Myocyte (in vitro differentiated cells): ENCODE data around the gene ZNF593OS. TPM values are rescaled to one million over a fixed set of nuclear protein-coding genes. Genes with fewer than 3 reads are reported as not detected.
A peak's percentile ranks its signal among the peaks of the same experiment; 100 is the strongest.

Experiments
- DNase-seq: peaks from one replicate; pipeline ENCODE4 v3.0.0-alpha.2; 2012; ENCODE audit warnings: low read depth
- polyA plus RNA-seq: library from polyadenylated mRNA; unstranded; fragments of >200 nt; gene quantifications from one replicate; pipeline ENCODE4 v1.2.1, GENCODE V29; 2012; ENCODE audit warnings: missing spikeins
- total RNA-seq: library from RNA; depleted of rRNA; stranded (reverse); fragments of >200 nt; gene quantifications from 2 replicates; pipeline ENCODE4 v1.2.3, GENCODE V29; 2014

The ZNF593OS gene
- not detected in 2 replicates for total RNA-seq
- 0.53 TPM for polyA plus RNA-seq

DNA sequence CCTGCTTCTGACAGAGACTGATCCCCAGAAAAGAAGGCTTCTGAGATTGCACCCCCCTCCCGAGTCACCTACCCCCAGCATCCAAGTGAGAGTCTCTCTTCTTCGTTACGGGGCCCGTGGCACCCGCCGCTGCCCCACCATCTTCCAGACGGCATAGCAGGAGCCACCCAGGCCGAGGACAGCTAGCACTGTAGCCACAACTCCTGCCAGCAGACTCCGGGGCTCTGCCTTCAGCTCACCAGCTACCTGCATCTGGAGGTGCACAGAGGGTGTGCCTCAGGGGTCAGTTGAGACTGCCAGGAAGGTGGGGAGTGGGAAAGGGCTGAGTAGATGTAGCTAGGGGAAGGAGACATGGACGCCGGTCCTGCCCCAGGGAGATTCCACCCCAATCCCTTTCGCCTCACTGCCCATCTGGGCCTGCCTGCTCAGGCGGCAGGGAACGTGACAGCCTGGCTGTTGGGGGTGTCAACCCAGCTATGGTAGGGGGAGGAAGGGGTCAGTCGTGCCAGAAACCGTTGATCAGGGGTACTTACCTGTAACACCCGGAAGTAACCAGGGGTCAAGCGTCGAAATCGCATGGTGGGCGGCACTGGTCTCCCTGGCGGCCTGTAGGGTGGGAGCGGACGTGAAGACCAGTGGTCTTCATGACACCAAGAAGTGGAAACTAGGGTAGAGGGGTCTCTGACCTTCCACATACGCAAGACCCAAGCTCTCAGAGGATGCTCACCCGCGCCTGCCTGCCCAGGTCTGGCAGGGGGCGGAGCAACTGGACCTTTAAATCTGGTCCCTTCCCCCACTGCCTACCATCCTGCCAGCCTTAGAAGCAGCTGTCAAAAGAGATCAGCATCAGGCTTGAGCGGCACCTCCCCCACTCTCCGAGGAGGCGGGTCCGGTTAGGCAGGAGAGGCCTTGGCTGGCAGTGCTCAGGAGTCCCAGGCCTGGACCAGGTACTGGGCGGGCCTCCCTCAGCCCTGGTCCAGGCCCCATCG is at the start of gene ZNF593OS:
ZNF593OS (minus strand) TSS at position 749 of the 989 bp plus-strand sequence; CDS start at position 578, 171 bp downstream.
- no peak for DNase-seq

DNA sequence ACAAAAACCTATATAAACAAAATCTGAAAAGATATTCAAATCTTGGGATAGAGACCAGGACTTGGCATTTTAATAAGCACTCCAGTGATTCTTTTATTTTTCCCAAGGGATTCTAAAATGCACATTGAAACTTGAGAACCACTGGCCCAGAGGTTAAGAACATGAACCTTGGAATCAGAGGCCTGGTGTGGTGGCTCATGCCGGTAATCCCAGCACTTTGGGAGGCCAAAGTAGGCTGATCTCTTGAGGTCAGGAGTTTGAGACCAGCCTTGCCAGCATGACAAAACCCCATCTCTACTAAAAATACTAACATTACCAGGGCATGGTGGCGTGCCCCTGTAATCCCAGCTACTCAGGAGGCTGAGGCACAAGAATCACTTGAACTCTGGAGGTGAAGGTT is 49.5 kb upstream of the ZNF593OS start:
- peak; percentile 4 for DNase-seq

DNA sequence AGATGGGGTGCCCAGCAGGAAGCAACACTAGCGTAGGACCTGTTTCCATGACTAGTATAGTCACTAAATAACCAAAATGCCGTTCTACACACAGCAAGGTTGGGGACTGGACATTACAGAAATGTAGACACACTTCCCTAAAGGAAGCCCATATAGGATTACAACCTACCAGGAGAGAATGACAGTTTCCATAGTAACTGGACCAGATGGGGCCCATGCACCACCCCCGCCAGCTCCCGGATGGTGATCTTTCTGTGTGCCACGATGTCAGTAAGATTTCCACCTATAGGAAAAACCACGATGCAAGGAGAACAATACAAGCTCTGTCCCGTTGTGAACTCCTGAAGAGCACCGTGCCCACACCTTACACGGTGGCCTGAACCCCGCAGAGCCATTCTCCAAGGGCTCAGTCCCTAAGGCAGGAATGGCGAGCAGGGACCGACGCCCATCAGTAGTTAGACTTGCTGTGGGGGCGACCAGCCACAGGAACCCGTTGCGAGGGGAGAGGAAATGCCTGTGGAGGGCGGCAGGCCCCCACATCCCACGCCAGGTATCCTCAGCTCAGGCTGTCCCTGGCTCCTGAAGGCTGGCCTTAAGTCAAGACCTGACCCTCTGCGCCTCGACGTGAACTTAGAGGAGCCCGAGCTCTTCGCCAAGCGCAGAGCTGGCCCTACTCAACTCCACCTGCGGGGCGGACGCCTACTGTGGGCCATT is 48.7 kb upstream of the ZNF593OS start:
- DNase-seq, result no peak

DNA sequence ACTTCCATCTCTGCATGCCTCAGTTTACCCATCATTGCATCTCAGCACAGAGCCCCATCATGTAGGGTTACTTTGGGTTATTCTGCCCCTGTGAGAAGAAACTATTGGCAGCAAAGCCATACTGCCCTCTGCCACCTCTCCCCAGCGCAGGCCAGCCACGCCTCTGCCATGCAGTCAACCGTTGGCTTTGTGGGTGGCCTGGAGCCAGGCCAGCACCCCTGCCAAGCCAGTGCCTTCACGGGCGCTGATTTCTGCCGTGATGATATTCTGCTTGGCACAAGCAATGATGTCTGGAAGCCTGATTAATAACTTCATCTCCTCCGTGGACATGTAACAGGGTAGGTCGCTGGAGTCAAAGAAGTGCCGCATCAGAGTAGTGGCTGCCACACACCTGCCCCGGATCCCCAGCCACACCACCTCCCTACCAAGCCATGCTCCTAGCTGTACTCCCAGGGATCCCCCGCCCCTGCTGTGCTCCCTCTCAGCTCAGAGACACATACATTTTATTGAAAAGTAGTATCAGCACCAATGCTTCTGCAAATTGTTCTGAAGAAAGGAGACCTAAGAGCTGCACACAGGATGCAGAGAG is 47.4 kb upstream of the ZNF593OS start:
- peak; percentile 23 for DNase-seq

DNA sequence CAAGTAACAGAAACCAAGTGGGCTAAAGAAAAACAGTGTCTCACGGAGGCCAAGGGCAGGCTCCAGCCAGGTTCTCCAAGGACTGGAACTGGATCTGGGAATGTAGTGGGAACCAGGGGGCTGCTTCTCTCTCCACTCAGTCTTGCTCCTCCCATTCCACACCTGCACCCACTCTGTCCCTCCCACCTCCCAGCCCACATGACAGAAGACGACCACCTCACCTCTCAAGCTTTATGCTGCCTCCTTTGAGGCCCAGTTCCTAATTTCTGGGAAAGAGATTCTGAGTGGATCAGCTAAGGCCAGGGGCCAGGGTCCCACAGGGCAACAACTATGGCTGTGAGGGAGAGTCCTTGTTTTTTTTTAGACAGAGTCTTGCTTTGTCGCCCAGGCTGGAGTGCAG is 43.6 kb upstream of the ZNF593OS start:
- DNase-seq, result no peak

DNA sequence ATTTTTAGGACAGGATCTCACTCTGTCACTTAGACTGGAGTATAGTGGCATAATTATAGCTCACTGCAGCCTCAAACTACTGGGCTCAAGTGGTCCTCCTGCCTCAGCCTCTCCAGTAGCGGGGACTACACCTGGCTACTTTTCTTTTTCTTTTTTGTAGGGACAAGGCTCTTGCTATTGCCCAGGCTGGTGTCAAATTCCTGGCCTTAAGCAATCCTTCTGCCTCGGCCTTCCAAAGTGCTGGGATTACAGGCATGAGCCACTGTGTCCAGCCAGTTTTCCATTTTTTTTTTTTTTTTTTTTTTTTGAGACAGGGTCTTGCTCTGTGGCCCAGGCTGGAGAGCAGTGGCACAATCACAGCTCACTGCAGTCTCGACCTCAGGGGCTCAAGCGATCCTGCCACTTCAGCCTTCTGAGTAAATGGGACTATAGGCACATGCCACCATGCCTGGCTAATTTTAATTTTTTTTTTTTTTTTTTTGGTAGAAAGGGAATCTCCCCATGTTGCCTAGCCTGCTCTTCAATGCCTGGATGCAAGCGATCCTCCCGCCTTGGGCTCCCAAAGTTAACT is 41.8 kb upstream of the ZNF593OS start:
- DNase-seq, result no peak

DNA sequence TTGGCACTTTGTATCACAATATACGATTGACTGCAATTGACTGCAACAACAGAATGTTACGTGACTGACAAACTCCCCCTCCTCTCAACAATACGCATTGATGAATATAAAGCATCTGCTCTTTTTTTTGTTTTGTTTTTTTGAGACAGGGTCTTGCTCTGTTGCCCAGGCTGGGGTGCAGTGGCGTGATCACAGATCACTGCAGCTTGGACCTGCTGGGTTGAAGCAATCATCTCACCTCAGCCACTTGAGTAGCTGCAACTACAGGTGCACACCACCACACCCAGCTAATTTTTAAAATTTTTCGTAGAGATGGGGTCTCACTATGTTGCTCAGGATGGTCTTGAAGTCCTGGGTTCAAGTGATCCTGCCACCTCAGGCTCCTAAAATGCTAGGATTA is 41.1 kb upstream of the ZNF593OS start:
- DNase-seq, result no peak

DNA sequence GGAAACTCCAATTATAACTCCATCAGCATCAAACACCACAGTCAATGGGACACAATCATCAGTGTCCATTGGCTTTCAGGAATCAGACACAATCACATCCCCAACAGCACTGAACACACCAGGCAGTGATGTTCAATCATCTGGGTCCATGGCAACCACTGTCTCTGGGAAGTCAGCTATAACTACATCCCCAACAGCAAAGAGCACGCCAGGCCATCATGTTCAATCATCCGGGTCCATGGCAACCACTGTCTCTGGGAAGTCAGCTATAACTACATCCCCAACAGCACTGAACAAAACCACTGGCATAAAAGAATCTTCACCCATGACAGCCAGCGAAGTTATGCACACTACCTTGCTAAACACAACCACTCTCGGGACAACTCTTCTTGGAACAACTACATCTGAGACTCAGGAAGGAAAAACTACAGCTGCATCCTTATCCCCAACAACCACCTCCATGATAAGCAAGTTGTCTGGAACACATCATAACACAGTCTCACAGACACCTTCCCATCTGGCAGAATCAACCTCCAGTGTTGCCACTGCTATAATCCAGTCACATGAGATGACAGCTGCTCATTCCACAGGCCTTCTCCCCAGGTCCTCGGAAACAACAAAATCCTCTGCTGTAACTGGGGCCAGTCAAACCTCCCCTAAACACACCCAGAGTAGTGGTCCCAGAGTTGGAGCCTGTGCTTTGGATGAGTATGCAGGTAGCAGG is 38.7 kb upstream of the ZNF593OS start:
- DNase-seq, result peak; percentile 49

DNA sequence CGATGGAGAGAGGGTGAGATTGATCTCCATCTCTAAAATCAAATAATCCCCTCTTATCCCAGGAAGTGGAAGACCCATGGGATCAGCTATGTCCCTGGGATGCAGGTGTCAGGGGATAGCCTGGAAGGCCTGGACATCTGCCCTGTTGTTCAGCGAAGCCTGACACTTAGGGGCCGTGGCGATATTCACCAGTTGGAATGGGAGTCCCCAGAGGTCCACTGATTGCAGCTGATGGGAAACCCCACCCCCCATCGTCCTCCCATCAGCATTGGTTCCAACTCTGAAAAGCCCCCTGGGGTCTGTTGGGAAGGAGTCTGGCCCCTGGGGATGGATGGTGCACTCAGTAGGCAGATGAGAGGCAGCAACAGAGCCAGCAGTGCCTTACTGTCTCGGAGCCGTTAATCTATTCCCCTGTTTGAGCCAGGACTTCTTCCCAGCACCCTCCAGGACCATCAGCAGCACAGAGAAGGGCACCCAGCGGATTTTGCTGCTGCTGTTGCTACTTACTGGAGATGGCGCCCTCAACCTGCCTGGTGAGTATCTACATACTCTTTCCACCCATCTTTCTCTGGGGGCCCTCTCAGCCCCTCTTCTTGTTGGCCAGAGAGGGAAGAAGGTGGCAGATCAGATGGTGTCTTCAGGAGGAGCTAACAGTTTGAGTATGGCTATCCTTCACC is 32.1 kb upstream of the ZNF593OS start:
- no peak for DNase-seq

DNA sequence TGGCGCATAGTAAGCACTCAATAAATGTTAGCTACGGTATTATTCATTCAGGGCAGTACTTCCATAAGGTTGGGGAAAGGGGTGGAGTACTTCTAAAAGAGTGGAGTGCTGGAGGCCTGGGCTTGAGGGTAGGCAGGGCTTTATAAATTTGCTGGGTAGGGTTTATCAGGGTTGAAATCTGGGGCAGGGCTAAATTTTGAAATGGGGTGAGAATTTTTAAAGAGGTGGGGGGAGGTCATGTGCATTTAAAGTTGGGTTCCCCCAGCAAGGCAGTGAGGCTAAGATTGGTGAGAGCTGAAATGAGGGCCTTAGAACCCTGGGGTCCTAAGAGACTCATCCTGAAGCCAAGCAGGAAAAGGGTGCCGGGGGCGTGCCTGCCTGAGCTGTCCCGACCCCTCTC is 28.8 kb upstream of the ZNF593OS start:
- DNase-seq, result no peak

DNA sequence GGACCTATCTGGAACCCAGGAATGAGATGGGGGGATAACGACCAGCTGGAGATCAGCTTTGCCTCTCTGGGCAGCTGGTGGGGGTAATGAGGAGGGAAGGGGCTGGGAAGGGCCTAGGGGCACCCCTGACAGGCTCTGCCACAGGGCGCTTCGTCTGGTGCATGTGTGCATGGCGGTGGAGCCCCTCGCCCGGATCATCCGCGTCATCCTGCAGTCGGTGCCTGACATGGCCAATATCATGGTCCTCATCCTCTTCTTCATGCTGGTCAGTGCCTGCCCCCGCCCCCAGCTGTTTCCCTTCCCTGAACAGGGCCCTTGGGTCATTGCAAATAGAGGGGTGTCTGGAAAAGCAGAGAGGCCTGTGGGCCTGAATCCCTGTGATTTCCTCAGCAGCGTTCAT is 26.2 kb upstream of the ZNF593OS start:
- DNase-seq, result no peak

DNA sequence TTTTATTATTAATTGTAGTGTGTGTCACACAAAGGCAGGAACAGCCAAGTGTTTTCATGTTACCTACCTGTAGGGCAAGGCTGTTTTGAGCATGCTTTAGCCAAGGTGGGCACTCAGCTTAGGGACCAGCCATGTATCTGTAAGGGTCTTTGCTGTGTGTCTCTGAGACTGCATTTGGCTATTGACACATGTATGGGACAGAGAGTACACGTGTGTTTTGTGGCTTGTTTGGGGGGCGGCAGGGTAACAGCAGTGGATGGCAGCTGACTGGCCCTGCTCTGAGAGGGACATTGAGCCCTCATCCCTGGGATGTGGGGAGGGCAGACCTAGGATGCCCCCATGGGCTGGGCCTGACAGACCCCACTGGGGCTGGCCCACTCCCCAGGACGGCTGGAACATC is 25.7 kb upstream of the ZNF593OS start:
- DNase-seq, result no peak

DNA sequence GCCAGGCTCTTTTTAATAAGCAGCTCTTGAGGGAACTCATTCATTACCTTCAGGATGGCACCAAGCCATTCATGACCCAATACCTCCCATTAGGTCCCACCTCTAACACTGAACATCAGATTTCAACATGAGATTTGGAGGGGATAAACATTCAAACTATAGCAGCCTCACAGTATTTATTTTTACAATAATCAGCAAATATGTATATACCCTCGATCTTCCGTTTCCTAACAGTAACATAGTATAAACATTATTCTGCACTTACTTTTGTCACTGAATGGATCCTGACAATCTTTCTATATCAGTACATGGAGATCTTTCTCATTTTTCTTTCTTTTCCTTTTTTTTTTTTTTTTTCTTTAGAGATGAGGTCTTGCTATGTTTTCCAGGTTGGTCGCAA is 24.2 kb upstream of the ZNF593OS start:
- no peak for DNase-seq

DNA sequence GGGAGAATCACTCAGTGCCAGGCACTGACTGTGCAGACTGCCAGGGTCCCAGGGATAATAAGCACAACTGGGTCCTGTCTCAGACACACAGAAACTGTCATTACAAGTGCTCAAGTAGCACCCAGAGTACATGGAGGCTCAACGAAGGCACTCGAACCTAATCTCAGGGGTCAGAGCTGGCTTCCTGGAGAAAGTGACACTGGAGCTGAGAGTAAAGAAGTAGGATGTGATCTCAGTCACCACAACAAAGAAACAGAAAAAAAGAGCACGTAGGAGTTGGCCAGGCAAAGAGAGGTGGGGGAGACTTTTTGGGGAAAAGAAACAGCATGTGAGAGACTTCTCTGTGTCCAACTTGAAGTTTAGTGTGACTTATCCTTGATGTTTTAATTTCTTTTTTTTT is 20.1 kb upstream of the ZNF593OS start:
- no peak for DNase-seq

DNA sequence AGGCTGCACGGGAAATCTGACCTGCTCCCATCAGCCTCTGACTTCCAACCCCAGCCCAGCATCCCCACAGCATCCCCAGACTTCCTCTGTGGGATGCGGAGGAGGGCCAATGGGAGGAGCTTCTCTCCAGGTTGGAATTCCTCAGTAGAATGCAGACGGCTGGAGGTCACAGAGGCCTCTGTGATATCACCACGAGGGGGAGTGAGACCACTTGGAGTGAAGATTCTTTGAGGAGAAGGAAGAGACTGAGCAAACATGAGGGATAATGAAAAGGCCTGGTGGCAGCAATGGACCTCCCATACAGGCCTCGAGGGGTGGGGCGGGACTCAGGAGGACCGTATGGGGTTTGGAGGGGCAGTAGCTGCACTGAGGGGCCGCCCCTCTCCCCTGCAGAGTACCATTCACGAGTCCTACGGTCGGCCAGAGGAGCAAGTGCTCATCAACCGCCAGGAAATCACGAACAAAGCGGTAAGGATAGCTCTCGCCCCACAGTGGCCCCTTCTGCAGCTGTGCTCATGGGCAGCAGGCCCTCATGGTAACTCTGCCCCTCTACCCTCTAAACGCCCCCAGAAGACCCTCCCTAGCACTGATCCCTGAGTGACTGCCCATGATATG is 18.8 kb upstream of the ZNF593OS start, which contains the start of gene CATSPER4:
CATSPER4 (plus strand) TSS at position 230 of the 615 bp plus-strand sequence; CDS start at position 256, 26 bp downstream.
- DNase-seq, result peak; percentile 37

DNA sequence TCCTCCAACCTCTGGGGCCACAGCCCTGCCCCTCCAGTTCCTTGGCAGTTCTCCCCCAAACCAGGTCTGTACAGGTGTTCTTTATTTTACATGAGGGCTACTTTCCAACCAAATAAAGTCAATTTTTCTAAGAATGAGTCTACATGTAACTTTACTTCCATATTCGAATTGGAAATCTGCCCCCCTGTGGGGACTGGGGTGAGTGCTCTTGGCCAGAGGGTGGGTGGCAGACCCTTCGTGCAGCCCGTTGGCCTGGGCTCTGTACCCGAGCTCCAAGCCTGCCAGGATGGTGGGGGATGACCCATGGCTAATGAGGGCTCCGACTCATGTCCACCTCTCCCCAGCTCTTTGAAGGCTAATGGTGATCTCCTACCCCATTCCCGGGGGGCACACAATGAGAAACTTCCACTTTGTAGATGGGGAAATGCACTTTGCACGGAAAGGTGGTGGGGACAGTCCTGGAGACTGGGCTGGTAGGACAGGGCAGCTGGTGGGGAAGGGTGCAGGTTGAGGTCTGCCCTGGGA is 18.2 kb upstream of the ZNF593OS start:
- no peak for DNase-seq

DNA sequence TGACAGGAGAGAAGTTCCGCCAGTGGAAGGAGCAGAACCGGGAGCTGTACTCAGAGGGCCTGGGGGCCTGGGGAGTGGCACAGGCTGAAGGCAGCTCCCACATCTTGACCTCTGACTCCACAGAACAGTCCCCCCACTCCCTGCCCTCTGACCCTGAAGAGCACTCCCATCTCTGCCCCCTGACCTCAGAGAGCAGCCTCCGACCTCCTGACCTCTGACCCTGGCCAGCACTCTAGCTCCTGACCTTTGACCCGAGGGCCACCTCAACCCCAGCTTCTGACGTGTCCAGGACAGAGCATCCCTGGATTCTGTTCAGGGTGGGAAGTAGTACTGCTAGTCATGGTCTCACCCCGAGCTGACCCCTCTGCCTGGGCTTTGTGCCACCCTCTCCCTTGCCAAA is 17.7 kb upstream of the ZNF593OS start:
- no peak for DNase-seq

DNA sequence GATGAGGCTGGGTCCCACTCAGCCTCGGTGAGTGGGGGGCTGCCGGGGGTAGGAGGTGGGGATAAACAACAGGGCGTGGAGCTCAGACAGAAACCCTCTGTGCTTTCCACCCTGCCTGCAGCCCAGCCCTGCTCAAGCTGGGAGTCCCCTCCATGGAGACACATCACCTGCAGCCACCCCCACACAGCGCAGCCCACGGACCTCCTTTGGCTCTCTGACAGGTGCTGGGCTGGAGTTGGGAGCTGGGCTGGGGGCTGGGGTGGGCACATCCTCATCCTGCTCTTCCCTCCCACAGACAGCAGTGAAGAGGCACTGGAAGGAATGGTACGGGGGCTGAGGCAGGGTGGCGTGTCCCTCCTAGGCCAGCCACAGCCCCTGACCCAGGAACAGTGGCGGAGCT is 16.8 kb upstream of the ZNF593OS start:
- DNase-seq, result no peak

DNA sequence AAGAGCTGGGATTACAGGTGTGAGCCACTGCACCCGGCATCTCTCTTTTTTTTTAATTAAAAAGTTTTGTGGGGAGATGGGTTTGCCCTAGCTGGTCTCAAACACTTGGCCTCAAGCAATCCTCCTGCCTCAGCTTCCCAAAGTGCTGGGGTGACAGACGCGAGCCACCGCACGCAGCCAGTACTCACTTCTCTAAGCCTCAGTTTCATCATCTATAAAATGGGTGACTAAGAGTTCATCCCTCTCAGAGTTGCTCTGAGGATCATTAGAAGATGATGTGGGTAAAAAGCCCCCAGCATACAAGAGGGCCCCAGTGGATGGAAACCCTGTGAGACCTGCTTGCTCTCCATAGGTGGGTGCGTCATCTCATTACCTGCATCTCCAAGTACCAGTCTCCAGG is 16.2 kb upstream of the ZNF593OS start:
- no peak for DNase-seq
